GM18519 (cell line): ENCODE measurements around the gene MYOCD.
A peak's percentile ranks its signal among the peaks of the same experiment; 100 is the strongest.

Source experiments
- ATAC-seq: cut with Tn5 transposase; IDR thresholded peaks from one replicate; pipeline ENCODE4 v1.9.1; 2021; ENCODE audit warnings: mild to moderate bottlenecking, moderate library complexity; ENCODE audit not compliant: unreplicated experiment, low FRiP score

MYOCD gene

GRCh38 chr17:12744786-12745185 is 79.1 kb downstream of the MYOCD start:
- ATAC-seq, result no peak

GRCh38 chr17:12745486-12745885 is 79.8 kb downstream of the MYOCD start:
- ATAC-seq, result no peak

GRCh38 chr17:12756786-12757185 is 91.1 kb downstream of the MYOCD start:
- no peak for ATAC-seq

- no peak for ATAC-seq
These were observed 93.4 kb downstream of the MYOCD start for GRCh38 chr17:12759090-12759489.

GRCh38 chr17:12765548-12765947 is 99.9 kb downstream of the MYOCD start:
- ATAC-seq, result no peak

- no peak for ATAC-seq
These were observed 102.6 kb downstream of the MYOCD start for GRCh38 chr17:12768255-12768654.

GRCh38 chr17:12769981-12770380 is 104.3 kb downstream of the MYOCD start:
- no peak for ATAC-seq

- peak; percentile 56 for ATAC-seq
These were observed 107.5 kb downstream of the MYOCD start for GRCh38 chr17:12773153-12773552.

GRCh38 chr17:12789075-12789480 is 123.4 kb downstream of the MYOCD start:
- ATAC-seq, result peak; percentile 86

GRCh38 chr17:12789481-12790248 is 124.0 kb downstream of the MYOCD start, which contains the start of gene ARHGAP44:
Gene ARHGAP44 (plus strand): TSS chr17:12789498. CDS start chr17:12789839, 341 bp downstream.
- peak; percentile 59 for ATAC-seq

GRCh38 chr17:12790249-12791106 is 124.8 kb downstream of the MYOCD start:
- ATAC-seq, result no peak

- ATAC-seq, result no peak
These were observed 129.3 kb downstream of the MYOCD start for GRCh38 chr17:12794919-12795532.

GRCh38 chr17:12800855-12801365 is 135.2 kb downstream of the MYOCD start:
- no peak for ATAC-seq

GRCh38 chr17:12806630-12807029 is 140.9 kb downstream of the MYOCD start:
- no peak for ATAC-seq

- no peak for ATAC-seq
These were observed 143.0 kb downstream of the MYOCD start for GRCh38 chr17:12808723-12809122.

GRCh38 chr17:12812877-12813276 is 147.2 kb downstream of the MYOCD start:
- no peak for ATAC-seq

GRCh38 chr17:12813664-12814063 is 148.0 kb downstream of the MYOCD start:
- ATAC-seq, result no peak

- no peak for ATAC-seq
These were observed 149.0 kb downstream of the MYOCD start for GRCh38 chr17:12814718-12815117.

- ATAC-seq, result peak; percentile 99
These were observed 150.0 kb downstream of the MYOCD start for GRCh38 chr17:12815642-12816141.
